ENCODE data around the gene P2RX5.

P2RX5 gene

GRCh38 chr17:3657588-3657869, 38.4 kb downstream of the P2RX5 start:
- DNase-seq (ENCODE audit: low read depth in 2 of 2), result no peak

- no peak for DNase-seq (ENCODE audit: low read depth in 2 of 2)
Measured at GRCh38 chr17:3656755-3657587, 39.0 kb downstream of the P2RX5 start.

GRCh38 chr17:3656353-3656752, 39.6 kb downstream of the P2RX5 start:
- no peak for DNase-seq (ENCODE audit: low read depth in 2 of 2)

GRCh38 chr17:3655766-3656165, 40.2 kb downstream of the P2RX5 start:
- DNase-seq (ENCODE audit: low read depth in 2 of 2), result no peak

GRCh38 chr17:3647769-3648555, 48.0 kb downstream of the P2RX5 start:
- peak; percentile 28 to 46 for DNase-seq (ENCODE audit: low read depth in 2 of 2)

- DNase-seq (ENCODE audit: low read depth in 2 of 2), result no peak
Measured at GRCh38 chr17:3647251-3647650, 48.7 kb downstream of the P2RX5 start.

- DNase-seq (ENCODE audit: low read depth in 2 of 2), result no peak
Measured at GRCh38 chr17:3645310-3645709, 50.6 kb downstream of the P2RX5 start.

- no peak for DNase-seq (ENCODE audit: low read depth in 2 of 2)
Measured at GRCh38 chr17:3643889-3644349, 52.0 kb downstream of the P2RX5 start.

GRCh38 chr17:3641717-3642486, 54.1 kb downstream of the P2RX5 start:
- no peak for DNase-seq (ENCODE audit: low read depth in 2 of 2)

- DNase-seq (ENCODE audit: low read depth in 2 of 2), result no peak
Measured at GRCh38 chr17:3641014-3641413, 54.9 kb downstream of the P2RX5 start.

- peak; percentile 25 to 40 for DNase-seq (ENCODE audit: low read depth in 2 of 2)
Measured at GRCh38 chr17:3639981-3640596, 55.9 kb downstream of the P2RX5 start.

GRCh38 chr17:3636908-3637373, 59.0 kb downstream of the P2RX5 start:
- DNase-seq (ENCODE audit: low read depth in 2 of 2), result no peak

- DNase-seq (ENCODE audit: low read depth in 2 of 2), result peak; percentile 90 to 92
Measured at GRCh38 chr17:3636154-3636907, 59.6 kb downstream of the P2RX5 start, which contains the start of the genes CTNS and SHPK. CTNS (plus strand) TSS chr17:3636760; CDS start chr17:3640207, 3,447 bp downstream. SHPK (minus strand) TSS chr17:3636250; CDS start chr17:3636219, 31 bp downstream.

GRCh38 chr17:3635474-3636153, 60.3 kb downstream of the P2RX5 start:
- DNase-seq (ENCODE audit: low read depth in 2 of 2), result no peak

GRCh38 chr17:3632287-3632686, 63.7 kb downstream of the P2RX5 start:
- no peak for DNase-seq (ENCODE audit: low read depth in 2 of 2)

- DNase-seq (ENCODE audit: low read depth in 2 of 2), result no peak
Measured at GRCh38 chr17:3630781-3631180, 65.2 kb downstream of the P2RX5 start.

GRCh38 chr17:3627769-3628167, 68.2 kb downstream of the P2RX5 start:
- no peak for DNase-seq (ENCODE audit: low read depth in 2 of 2)

- no peak for DNase-seq (ENCODE audit: low read depth in 2 of 2)
Measured at GRCh38 chr17:3626831-3627768, 68.9 kb downstream of the P2RX5 start.

Measured in stimulated activated CD4-positive, alpha-beta T cell treated with anti-CD3 and anti-CD28 coated beads, Interleukin-15, amount 100 ng/mL, for 48 hours (primary cell).